A549 (cell line): ENCODE results near the gene HNRNPAB.

ENCODE experiments used
- EHMT2 ChIP-seq: fragments of 200-600 bp; sonication (generic); IDR thresholded peaks from 2 replicates; pipeline ENCODE4 v1.6.1; 2016; ENCODE audit warnings: antibody characterized with exemption, low read depth, mild to moderate bottlenecking, moderate library complexity
- JUNB ChIP-seq: fragments of >200 bp; sonication (Bioruptor Twin); formaldehyde crosslinking; IDR thresholded peaks from 2 replicates; pipeline ENCODE4 v1.6.1; 2016
- NFE2L2 ChIP-seq: fragments of 150-350 bp; conservative IDR thresholded peaks from 2 replicates; pipeline ENCODE4 v1.6.1; 2014; ENCODE audit warnings: low read length

DNA sequence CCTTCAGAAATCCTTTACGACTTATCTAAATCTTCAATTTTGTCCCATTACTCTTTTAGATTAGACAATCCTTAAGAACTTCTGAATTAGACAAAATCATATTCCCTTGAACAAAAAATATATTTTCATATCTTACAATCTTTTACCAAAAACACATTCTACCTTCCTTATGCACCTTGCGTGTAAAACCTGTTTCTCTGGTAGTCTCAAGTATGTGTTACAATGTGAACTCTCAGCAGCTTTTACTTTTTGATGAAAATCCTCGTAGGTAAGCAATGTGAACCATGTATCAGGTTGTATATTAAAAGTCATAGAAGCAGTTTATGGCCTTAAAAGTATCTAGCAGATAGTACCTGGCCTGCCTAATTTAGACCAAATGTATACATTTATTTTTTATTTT lies 29.9 kb upstream of the HNRNPAB start:
- TF ChIP-seq EHMT2, result no peak
- no peak for TF ChIP-seq JUNB
- no peak for TF ChIP-seq NFE2L2
